HEK293 (cell line): ENCODE results near the gene TNS3.

Experiments
- CTCF ChIA-PET: fragments of 350-600 bp; formaldehyde crosslinking; extraction: SDS; loops from one replicate; lab custom pipeline; 2021; ENCODE audit warnings: antibody characterized with exemption; lab: Yijun Ruan, JAX
- POLR2A ChIA-PET: fragments of 300-600 bp; formaldehyde crosslinking; extraction: SDS; loops from one replicate; lab custom pipeline; 2020; ENCODE audit warnings: antibody characterized with exemption, inconsistent platforms; lab: Yijun Ruan, JAX
- H3K27ac ChIP-seq: fragments of 200-500 bp; sonication (Bioruptor generic); 2 replicates; pipeline ENCODE4 v1.5.1; 2014; ENCODE audit warnings: low read depth, low read length, control low read depth, inconsistent platforms; ENCODE audit errors: extremely low read depth
- H3K36me3 ChIP-seq, 2 experiments: fragments of 200-500 bp in 1 of 2; sonication (Bioruptor generic) in 1 of 2; 1 replicate in 1 of 2; 2 replicates in 1 of 2; pipeline ENCODE4 v1.5.1; 2014 to 2017; ENCODE audit warnings: inconsistent platforms in 2 of 2, low read length in 2 of 2; ENCODE audit not compliant: control insufficient read depth in 2 of 2, insufficient read depth in 1 of 2
- H3K4me1 ChIP-seq: fragments of 200-500 bp; sonication (Bioruptor generic); 2 replicates; pipeline ENCODE4 v1.5.1; 2014; ENCODE audit warnings: mild to moderate bottlenecking, low read length, inconsistent platforms; ENCODE audit not compliant: control insufficient read depth, insufficient read depth
- H3K4me3 ChIP-seq: 2 replicates; pipeline ENCODE4 v1.5.1; 2011; ENCODE audit warnings: low read depth, mild to moderate bottlenecking, control low read depth, low read length, moderate library complexity
- H3K9me3 ChIP-seq: fragments of 200-500 bp; sonication (Bioruptor generic); 2 replicates; pipeline ENCODE4 v1.5.1; 2014; ENCODE audit warnings: low read depth, low read length, inconsistent platforms; ENCODE audit not compliant: control insufficient read depth, insufficient read depth
- BCL11B ChIP-seq: fragments of 450-650 bp; formaldehyde crosslinking; IDR thresholded peaks from 2 replicates; pipeline ENCODE4 v1.5.1; 2016; ENCODE audit warnings: low read depth, missing biosample characterization, missing genetic modification characterization
- GFI1B ChIP-seq: fragments of 450-650 bp; formaldehyde crosslinking; IDR thresholded peaks from 2 replicates; pipeline ENCODE4 v1.5.1; 2016; ENCODE audit warnings: missing biosample characterization, missing genetic modification characterization
- OVOL3 ChIP-seq: fragments of 450-650 bp; formaldehyde crosslinking; IDR thresholded peaks from 2 replicates; pipeline ENCODE4 v1.5.1; 2016; ENCODE audit warnings: missing biosample characterization, missing genetic modification characterization
- PRDM1 ChIP-seq: fragments of 450-650 bp; formaldehyde crosslinking; IDR thresholded peaks from 2 replicates; pipeline ENCODE4; 2016; ENCODE audit warnings: missing biosample characterization, missing genetic modification characterization
- SP3 ChIP-seq: fragments of 450-650 bp; formaldehyde crosslinking; IDR thresholded peaks from 2 replicates; pipeline ENCODE4 v1.5.1; 2016; ENCODE audit warnings: missing biosample characterization, missing genetic modification characterization
- WT1 ChIP-seq: fragments of 450-650 bp; formaldehyde crosslinking; IDR thresholded peaks from 2 replicates; pipeline ENCODE4 v1.5.1; 2016; ENCODE audit warnings: missing biosample characterization, missing genetic modification characterization
- ZBTB21 ChIP-seq: fragments of 450-650 bp; formaldehyde crosslinking; IDR thresholded peaks from 2 replicates; pipeline ENCODE4 v1.5.1; 2017; ENCODE audit warnings: missing biosample characterization, missing genetic modification characterization
- ZFHX2 ChIP-seq: fragments of 450-650 bp; formaldehyde crosslinking; conservative IDR thresholded peaks from 2 replicates; pipeline ENCODE4 v1.5.1; 2016; ENCODE audit warnings: missing biosample characterization, missing genetic modification characterization
- ZFP37 ChIP-seq: fragments of 450-650 bp; formaldehyde crosslinking; IDR thresholded peaks from 2 replicates; pipeline ENCODE4 v1.5.1; 2016; ENCODE audit warnings: missing biosample characterization, missing genetic modification characterization
- ZNF155 ChIP-seq: fragments of 450-650 bp; formaldehyde crosslinking; IDR thresholded peaks from 2 replicates; pipeline ENCODE4 v1.5.1; 2016; ENCODE audit warnings: missing biosample characterization, missing genetic modification characterization
- ZNF23 ChIP-seq: fragments of 450-650 bp; formaldehyde crosslinking; IDR thresholded peaks from 2 replicates; pipeline ENCODE4 v1.5.1; 2016; ENCODE audit warnings: missing biosample characterization, missing genetic modification characterization, borderline replicate concordance
- ZNF239 ChIP-seq: fragments of 450-650 bp; formaldehyde crosslinking; IDR thresholded peaks from 2 replicates; pipeline ENCODE4 v1.5.1; 2016; ENCODE audit warnings: missing biosample characterization, missing genetic modification characterization
- ZNF423 ChIP-seq: fragments of 450-650 bp; formaldehyde crosslinking; IDR thresholded peaks from 2 replicates; pipeline ENCODE4 v1.5.1; 2016; ENCODE audit warnings: missing biosample characterization, missing genetic modification characterization
- ZNF501 ChIP-seq: fragments of 450-650 bp; formaldehyde crosslinking; IDR thresholded peaks from 2 replicates; pipeline ENCODE4 v1.5.1; 2016; ENCODE audit warnings: missing biosample characterization, missing genetic modification characterization
- ZNF518A ChIP-seq: fragments of 450-650 bp; formaldehyde crosslinking; conservative IDR thresholded peaks from 2 replicates; pipeline ENCODE4 v1.5.1; 2016; ENCODE audit warnings: low read depth, missing biosample characterization, missing genetic modification characterization
- ZNF549 ChIP-seq: fragments of 450-650 bp; IDR thresholded peaks from 2 replicates; pipeline ENCODE4 v1.5.1; 2018; ENCODE audit warnings: missing biosample characterization, missing genetic modification characterization, mild to moderate bottlenecking, inconsistent platforms, moderate library complexity
- ZNF596 ChIP-seq: fragments of 450-650 bp; IDR thresholded peaks from 2 replicates; pipeline ENCODE4 v1.5.0; 2018; ENCODE audit warnings: missing biosample characterization, mild to moderate bottlenecking, missing genetic modification characterization, moderate library complexity
- ZNF654 ChIP-seq: fragments of 450-650 bp; formaldehyde crosslinking; IDR thresholded peaks from 2 replicates; pipeline ENCODE4 v1.5.1; 2016; ENCODE audit warnings: low read depth, missing biosample characterization, missing genetic modification characterization
- ZNF658 ChIP-seq: fragments of 450-650 bp; formaldehyde crosslinking; IDR thresholded peaks from 2 replicates; pipeline ENCODE4; 2016; ENCODE audit warnings: missing biosample characterization, missing genetic modification characterization
- ZNF660 ChIP-seq: fragments of 450-650 bp; IDR thresholded peaks from 2 replicates; pipeline ENCODE4 v1.5.1; 2018; ENCODE audit warnings: missing biosample characterization, mild to moderate bottlenecking, missing genetic modification characterization
- ZNF777 ChIP-seq: fragments of 450-650 bp; formaldehyde crosslinking; IDR thresholded peaks from 2 replicates; pipeline ENCODE4 v1.5.1; 2017; ENCODE audit warnings: missing biosample characterization, missing genetic modification characterization, borderline replicate concordance
- ZSCAN16 ChIP-seq: fragments of 450-650 bp; formaldehyde crosslinking; IDR thresholded peaks from 2 replicates; pipeline ENCODE4 v1.5.1; 2016; ENCODE audit warnings: missing biosample characterization, missing genetic modification characterization
- TF ChIP-seq, protein P1 (sequence below): fragments of 450-650 bp; formaldehyde crosslinking; IDR thresholded peaks from 2 replicates; pipeline ENCODE4 v1.5.1; 2016; ENCODE audit warnings: missing biosample characterization, missing genetic modification characterization
- TF ChIP-seq, protein P2 (sequence below): fragments of 450-650 bp; formaldehyde crosslinking; IDR thresholded peaks from 2 replicates; pipeline ENCODE4 v1.5.1; 2016; ENCODE audit warnings: missing biosample characterization, missing genetic modification characterization
- TF ChIP-seq, protein P3 (sequence below): fragments of 450-650 bp; formaldehyde crosslinking; optimal IDR thresholded peaks from 2 replicates; pipeline ENCODE3; 2016; ENCODE audit warnings: missing biosample characterization, mild to moderate bottlenecking, missing genetic modification characterization
- TF ChIP-seq, protein P4 (sequence below): fragments of 450-650 bp; formaldehyde crosslinking; IDR thresholded peaks from 2 replicates; pipeline ENCODE4 v1.5.1; 2017; ENCODE audit warnings: missing biosample characterization, missing genetic modification characterization

Gene TNS3

DNA sequence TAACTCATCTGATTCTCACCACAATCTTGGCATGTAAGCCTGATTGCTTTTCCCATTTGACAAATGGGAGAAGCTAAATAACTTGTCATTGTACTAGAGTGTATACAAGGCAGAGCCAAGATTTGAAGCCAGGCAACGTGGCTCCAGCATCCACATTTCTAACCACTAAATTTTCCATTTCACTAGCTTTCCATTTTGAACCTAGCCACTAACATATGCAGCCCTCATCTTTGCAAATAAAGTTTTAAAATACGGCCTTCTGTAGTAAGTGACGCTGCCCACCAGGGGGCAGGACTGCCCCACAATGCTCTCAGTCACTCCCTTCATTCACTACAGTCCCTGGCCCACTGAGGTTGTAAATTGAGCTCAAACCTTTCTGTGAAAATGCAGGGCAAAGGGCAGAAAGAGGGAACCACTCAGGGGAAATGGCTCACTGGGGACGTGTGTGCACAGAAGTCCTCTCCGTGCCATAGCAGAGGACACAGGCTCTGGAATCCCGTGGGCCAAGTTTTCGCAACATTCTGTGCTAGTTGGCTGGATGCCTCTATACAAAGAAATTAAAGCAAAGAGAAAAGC, 315.7 kb downstream of the TNS3 start:
- Histone ChIP-seq H3K9me3 (no peaks in the 10 kb centered on the region), H3K27ac (no peak overlapping the region), H3K36me3 (no peaks in the 10 kb centered on the region), H3K4me3 (no peak overlapping the region), H3K4me1 (no peaks in the 10 kb centered on the region)
- POLR2A ChIA-PET: interaction anchor here (1.3 kb wide), 1 partner anchor 170 kb away, joined by 6 read pairs; no protein-coding TSS in a partner anchor
- TF ChIP-seq, protein P1, sequence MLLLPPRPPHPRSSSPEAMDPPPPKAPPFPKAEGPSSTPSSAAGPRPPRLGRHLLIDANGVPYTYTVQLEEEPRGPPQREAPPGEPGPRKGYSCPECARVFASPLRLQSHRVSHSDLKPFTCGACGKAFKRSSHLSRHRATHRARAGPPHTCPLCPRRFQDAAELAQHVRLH (tag by site-specific recombination): no peak
- TF ChIP-seq, protein P2, sequence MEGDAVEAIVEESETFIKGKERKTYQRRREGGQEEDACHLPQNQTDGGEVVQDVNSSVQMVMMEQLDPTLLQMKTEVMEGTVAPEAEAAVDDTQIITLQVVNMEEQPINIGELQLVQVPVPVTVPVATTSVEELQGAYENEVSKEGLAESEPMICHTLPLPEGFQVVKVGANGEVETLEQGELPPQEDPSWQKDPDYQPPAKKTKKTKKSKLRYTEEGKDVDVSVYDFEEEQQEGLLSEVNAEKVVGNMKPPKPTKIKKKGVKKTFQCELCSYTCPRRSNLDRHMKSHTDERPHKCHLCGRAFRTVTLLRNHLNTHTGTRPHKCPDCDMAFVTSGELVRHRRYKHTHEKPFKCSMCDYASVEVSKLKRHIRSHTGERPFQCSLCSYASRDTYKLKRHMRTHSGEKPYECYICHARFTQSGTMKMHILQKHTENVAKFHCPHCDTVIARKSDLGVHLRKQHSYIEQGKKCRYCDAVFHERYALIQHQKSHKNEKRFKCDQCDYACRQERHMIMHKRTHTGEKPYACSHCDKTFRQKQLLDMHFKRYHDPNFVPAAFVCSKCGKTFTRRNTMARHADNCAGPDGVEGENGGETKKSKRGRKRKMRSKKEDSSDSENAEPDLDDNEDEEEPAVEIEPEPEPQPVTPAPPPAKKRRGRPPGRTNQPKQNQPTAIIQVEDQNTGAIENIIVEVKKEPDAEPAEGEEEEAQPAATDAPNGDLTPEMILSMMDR: peak; percentile 38; the same call in 1 of the 2 replicates
- TF ChIP-seq OVOL3 (tag by site-specific recombination) (no peak), ZNF501 (tag by site-specific recombination) (no peak), ZNF518A (tag by site-specific recombination) (no peak), ZNF660 (tag by site-specific recombination) (0 out of 2 replicates have a peak, but pooled peaks have one; percentile 31), ZFHX2 (tag by site-specific recombination) (no peak), ZNF155 (tag by site-specific recombination) (no peak), SP3 (tag by site-specific recombination) (no peak), ZNF23 (tag by site-specific recombination) (no peak), ZBTB21 (tag by site-specific recombination) (no peak), PRDM1 (no peak), ZNF654 (peak; percentile 72)
- CTCF ChIA-PET: interaction anchor here (0.5 to 3.8 kb wide), 92 partner anchors 10 to 1383 kb away, joined by 3 to 73 read pairs (median 4); partner anchors contain the start of gene PKD1L1

DNA sequence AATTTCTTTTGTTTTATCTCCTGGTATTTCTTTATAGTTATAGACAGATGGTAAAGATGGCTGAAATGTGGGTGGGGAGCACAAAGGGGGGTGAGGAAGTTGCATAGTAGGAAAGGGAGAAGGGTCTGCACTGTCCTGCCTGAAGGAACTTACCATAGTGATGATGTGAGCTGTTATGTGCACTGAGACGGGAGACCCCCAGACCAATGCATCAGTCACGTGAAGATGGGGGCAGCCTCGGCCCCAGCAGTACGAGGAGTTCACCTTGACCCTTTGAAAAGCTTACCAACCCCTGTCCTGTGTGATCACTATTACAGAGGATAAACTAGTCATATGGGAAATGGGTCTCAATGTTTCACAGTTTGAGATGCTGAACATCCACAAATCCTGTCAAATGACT, 316.3 kb downstream of the TNS3 start:
- ChIA-PET POLR2A (interaction anchor here (1.3 kb wide), 1 partner anchor 170 kb away, joined by 6 read pairs; no protein-coding TSS in a partner anchor), CTCF (interaction anchor here (0.5 to 3.8 kb wide), 72 partner anchors 9 to 1628 kb away, joined by 3 to 73 read pairs (median 4); partner anchors contain the start of gene PKD1L1)
- no peaks in the 10 kb centered on the region for H3K36me3 ChIP-seq
- H3K4me3 ChIP-seq: no peak overlapping the region
- H3K4me1 ChIP-seq: no peaks in the 10 kb centered on the region
- TF ChIP-seq ZNF423: no peak
- no peak for TF ChIP-seq ZNF239 (tag by site-specific recombination)
- TF ChIP-seq ZNF777 (tag by site-specific recombination): no peak
- TF ChIP-seq ZFP37 (tag by site-specific recombination): no peak
- TF ChIP-seq GFI1B (tag by site-specific recombination): no peak
- TF ChIP-seq OVOL3 (tag by site-specific recombination): no peak
- TF ChIP-seq, protein P3, sequence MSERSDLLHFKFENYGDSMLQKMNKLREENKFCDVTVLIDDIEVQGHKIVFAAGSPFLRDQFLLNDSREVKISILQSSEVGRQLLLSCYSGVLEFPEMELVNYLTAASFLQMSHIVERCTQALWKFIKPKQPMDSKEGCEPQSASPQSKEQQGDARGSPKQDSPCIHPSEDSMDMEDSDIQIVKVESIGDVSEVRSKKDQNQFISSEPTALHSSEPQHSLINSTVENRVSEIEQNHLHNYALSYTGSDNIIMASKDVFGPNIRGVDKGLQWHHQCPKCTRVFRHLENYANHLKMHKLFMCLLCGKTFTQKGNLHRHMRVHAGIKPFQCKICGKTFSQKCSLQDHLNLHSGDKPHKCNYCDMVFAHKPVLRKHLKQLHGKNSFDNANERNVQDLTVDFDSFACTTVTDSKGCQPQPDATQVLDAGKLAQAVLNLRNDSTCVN (tag by site-specific recombination): no peak
- TF ChIP-seq ZSCAN16 (tag by site-specific recombination): no peak
- TF ChIP-seq WT1 (tag by site-specific recombination): no peak
- TF ChIP-seq BCL11B (tag by site-specific recombination): no peak
- no peak for TF ChIP-seq ZNF658
- no peak for TF ChIP-seq ZNF549 (tag by site-specific recombination)
- TF ChIP-seq, protein P4, sequence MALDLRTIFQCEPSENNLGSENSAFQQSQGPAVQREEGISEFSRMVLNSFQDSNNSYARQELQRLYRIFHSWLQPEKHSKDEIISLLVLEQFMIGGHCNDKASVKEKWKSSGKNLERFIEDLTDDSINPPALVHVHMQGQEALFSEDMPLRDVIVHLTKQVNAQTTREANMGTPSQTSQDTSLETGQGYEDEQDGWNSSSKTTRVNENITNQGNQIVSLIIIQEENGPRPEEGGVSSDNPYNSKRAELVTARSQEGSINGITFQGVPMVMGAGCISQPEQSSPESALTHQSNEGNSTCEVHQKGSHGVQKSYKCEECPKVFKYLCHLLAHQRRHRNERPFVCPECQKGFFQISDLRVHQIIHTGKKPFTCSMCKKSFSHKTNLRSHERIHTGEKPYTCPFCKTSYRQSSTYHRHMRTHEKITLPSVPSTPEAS (tag by site-specific recombination): no peak
- no peak for TF ChIP-seq ZNF596 (tag by site-specific recombination)
- H3K27ac ChIP-seq: no peak overlapping the region
- no peaks in the 10 kb centered on the region for H3K9me3 ChIP-seq
